IPS-20b (cell line): ENCODE results near the gene ROBO2.

Experiments
- H3K27ac ChIP-seq: one replicate; pipeline ENCODE4 v1.5.1; 2013; ENCODE audit warnings: low read length
- H3K27me3 ChIP-seq: 2 replicates; pipeline ENCODE4 v1.6.1; 2013; ENCODE audit warnings: mild to moderate bottlenecking, low read length, inconsistent platforms; ENCODE audit not compliant: insufficient read depth
- H3K36me3 ChIP-seq: 2 replicates; pipeline ENCODE4 v1.6.1; 2013; ENCODE audit warnings: low read depth, mild to moderate bottlenecking, inconsistent platforms, low read length, moderate library complexity; ENCODE audit not compliant: insufficient read depth
- H3K4me1 ChIP-seq: 2 replicates; pipeline ENCODE4 v1.6.1; 2013; ENCODE audit warnings: mild to moderate bottlenecking, control low read depth, inconsistent platforms, low read length, moderate library complexity; ENCODE audit not compliant: insufficient read depth
- H3K4me3 ChIP-seq: 2 replicates; pipeline ENCODE4 v1.5.1; 2013; ENCODE audit warnings: mild to moderate bottlenecking, low read length, inconsistent platforms
- H3K9ac ChIP-seq: 2 replicates; pipeline ENCODE4 v1.6.1; 2013; ENCODE audit warnings: low read depth, mild to moderate bottlenecking, inconsistent platforms, low read length, moderate library complexity
- H3K9me3 ChIP-seq: 2 replicates; pipeline ENCODE4 v1.6.1; 2013; ENCODE audit warnings: mild to moderate bottlenecking, low read depth, low read length, inconsistent platforms; ENCODE audit not compliant: insufficient read depth

The ROBO2 gene

GRCh38 chr3:77195766-77196545, 156.1 kb downstream of the ROBO2 start:
- H3K4me3 ChIP-seq: no peak overlapping the region
- no peaks in the 10 kb centered on the region for H3K4me1 ChIP-seq
- H3K27me3 ChIP-seq: no peaks in the 10 kb centered on the region
- no peak overlapping the region for H3K27ac ChIP-seq
- no peaks in the 10 kb centered on the region for H3K36me3 ChIP-seq
- no peaks in the 10 kb centered on the region for H3K9me3 ChIP-seq
- no peak overlapping the region for H3K9ac ChIP-seq

GRCh38 chr3:77197408-77197807, 157.5 kb downstream of the ROBO2 start:
- Histone ChIP-seq H3K27me3 (no peaks in the 10 kb centered on the region), H3K9ac (no peak overlapping the region), H3K4me3 (no peak overlapping the region), H3K9me3 (no peaks in the 10 kb centered on the region), H3K4me1 (no peaks in the 10 kb centered on the region), H3K27ac (no peak overlapping the region), H3K36me3 (no peaks in the 10 kb centered on the region)

- Histone ChIP-seq H3K4me3 (no peak overlapping the region), H3K36me3 (no peaks in the 10 kb centered on the region), H3K4me1 (peaks cover 8% of the 10 kb centered on the region; the same call in 1 of the 2 replicates), H3K27ac (no peak overlapping the region), H3K9me3 (no peaks in the 10 kb centered on the region), H3K27me3 (no peaks in the 10 kb centered on the region), H3K9ac (no peak overlapping the region)
Measured at GRCh38 chr3:77203851-77204250, 164.0 kb downstream of the ROBO2 start.

- Histone ChIP-seq H3K4me3 (no peak overlapping the region), H3K4me1 (peaks cover 8% of the 10 kb centered on the region; the same call in 1 of the 2 replicates)
Measured at GRCh38 chr3:77204788-77205187, 164.9 kb downstream of the ROBO2 start.

GRCh38 chr3:77207753-77208152, 167.9 kb downstream of the ROBO2 start:
- Histone ChIP-seq H3K27ac (no peak overlapping the region), H3K27me3 (no peaks in the 10 kb centered on the region), H3K4me3 (no peak overlapping the region), H3K9me3 (no peaks in the 10 kb centered on the region), H3K9ac (no peak overlapping the region), H3K36me3 (no peaks in the 10 kb centered on the region), H3K4me1 (peaks cover 8% of the 10 kb centered on the region; the same call in 1 of the 2 replicates)

More at GRCh38 chr3:77204788-77205187, 164.9 kb downstream of the ROBO2 start:
- H3K9me3 ChIP-seq: no peaks in the 10 kb centered on the region
- H3K9ac ChIP-seq: no peak overlapping the region
- no peaks in the 10 kb centered on the region for H3K36me3 ChIP-seq
- H3K27ac ChIP-seq: no peak overlapping the region
- no peaks in the 10 kb centered on the region for H3K27me3 ChIP-seq

- no peaks in the 10 kb centered on the region for H3K27me3 ChIP-seq
- H3K36me3 ChIP-seq: no peaks in the 10 kb centered on the region
- H3K27ac ChIP-seq: no peak overlapping the region
- no peak overlapping the region for H3K9ac ChIP-seq
- H3K4me1 ChIP-seq: no peaks in the 10 kb centered on the region
- H3K4me3 ChIP-seq: no peak overlapping the region
- no peaks in the 10 kb centered on the region for H3K9me3 ChIP-seq
Measured at GRCh38 chr3:77222701-77223100, 182.8 kb downstream of the ROBO2 start.

- H3K36me3 ChIP-seq: no peaks in the 10 kb centered on the region
- no peak overlapping the region for H3K9ac ChIP-seq
- H3K4me1 ChIP-seq: no peaks in the 10 kb centered on the region
- H3K27ac ChIP-seq: no peak overlapping the region
- no peak overlapping the region for H3K4me3 ChIP-seq
- H3K9me3 ChIP-seq: no peaks in the 10 kb centered on the region
- no peaks in the 10 kb centered on the region for H3K27me3 ChIP-seq
Measured at GRCh38 chr3:77227567-77227966, 187.7 kb downstream of the ROBO2 start.

- Histone ChIP-seq H3K36me3 (no peaks in the 10 kb centered on the region), H3K9me3 (no peaks in the 10 kb centered on the region), H3K9ac (no peak overlapping the region), H3K27me3 (no peaks in the 10 kb centered on the region), H3K4me3 (no peak overlapping the region), H3K4me1 (no peaks in the 10 kb centered on the region), H3K27ac (no peak overlapping the region)
Measured at GRCh38 chr3:77232557-77232956, 192.7 kb downstream of the ROBO2 start.

- H3K4me1 ChIP-seq: no peaks in the 10 kb centered on the region
- no peaks in the 10 kb centered on the region for H3K27me3 ChIP-seq
- no peaks in the 10 kb centered on the region for H3K36me3 ChIP-seq
- H3K4me3 ChIP-seq: no peak overlapping the region
- no peak overlapping the region for H3K27ac ChIP-seq
- no peaks in the 10 kb centered on the region for H3K9me3 ChIP-seq
- H3K9ac ChIP-seq: no peak overlapping the region
Measured at GRCh38 chr3:77234004-77234403, 194.1 kb downstream of the ROBO2 start.

- H3K27me3 ChIP-seq: no peaks in the 10 kb centered on the region
- no peak overlapping the region for H3K9ac ChIP-seq
- H3K27ac ChIP-seq: no peak overlapping the region
- no peaks in the 10 kb centered on the region for H3K4me1 ChIP-seq
- peaks cover 5% of the 10 kb centered on the region for H3K9me3 ChIP-seq
- no peak overlapping the region for H3K4me3 ChIP-seq
- no peaks in the 10 kb centered on the region for H3K36me3 ChIP-seq
Measured at GRCh38 chr3:77236118-77236517, 196.2 kb downstream of the ROBO2 start.

- Histone ChIP-seq H3K9ac (no peak overlapping the region), H3K9me3 (peaks cover 5% of the 10 kb centered on the region), H3K4me3 (no peak overlapping the region), H3K27me3 (no peaks in the 10 kb centered on the region), H3K27ac (no peak overlapping the region), H3K4me1 (no peaks in the 10 kb centered on the region), H3K36me3 (no peaks in the 10 kb centered on the region)
Measured at GRCh38 chr3:77240072-77240650, 200.3 kb downstream of the ROBO2 start.

GRCh38 chr3:77242371-77242770, 202.5 kb downstream of the ROBO2 start:
- peaks cover 5% of the 10 kb centered on the region for H3K9me3 ChIP-seq
- no peak overlapping the region for H3K4me3 ChIP-seq
- no peaks in the 10 kb centered on the region for H3K4me1 ChIP-seq
- no peaks in the 10 kb centered on the region for H3K36me3 ChIP-seq
- no peaks in the 10 kb centered on the region for H3K27me3 ChIP-seq
- H3K27ac ChIP-seq: no peak overlapping the region
- H3K9ac ChIP-seq: no peak overlapping the region
